CD4-positive, alpha-beta T cell (primary cell): ENCODE measurements around the gene KLHL14. TPM values are rescaled to one million over a fixed set of nuclear protein-coding genes. Genes with fewer than 3 reads are reported as not detected.

ENCODE experiments used
- ATAC-seq: fragments of 200-7000 bp; cut with Tn5 transposase; one replicate; pipeline ENCODE4 v1.10.0; 2022; ENCODE audit warnings: mild to moderate bottlenecking; ENCODE audit not compliant: poor library complexity
- CTCF ChIA-PET: fragments of 350-600 bp; sonication (Branson Sonifier 250); formaldehyde crosslinking; loops from one replicate; lab custom pipeline; 2021; ENCODE audit warnings: antibody characterized with exemption, inconsistent platforms; lab: Charles Lee
- POLR2A ChIA-PET: fragments of 350-600 bp; sonication (Branson Sonifier 250); formaldehyde crosslinking; loops from one replicate; lab custom pipeline; 2021; ENCODE audit warnings: antibody characterized with exemption, inconsistent platforms; lab: Charles Lee
- DNase-seq, 14 experiments: peaks; one replicate each; pipeline ENCODE4 v3.0.0-alpha.2; 2013 to 2020; ENCODE audit warnings: mixed read lengths in 2 of 14
- H3K27ac ChIP-seq, 2 donors: one replicate each; pipeline versions ENCODE4 v1.5.1 to v1.7.0; 2013; ENCODE audit warnings: low read length in 2 of 2, low read depth in 1 of 2, mild to moderate bottlenecking in 1 of 2
- H3K27me3 ChIP-seq, 2 experiments: 1 replicate in 1 of 2; 2 replicates in 1 of 2; pipeline versions ENCODE4 v1.6.1 to v1.7.0; 2013; ENCODE audit warnings: low read length in 2 of 2, control low read depth in 1 of 2, mild to moderate bottlenecking in 1 of 2, moderate library complexity in 1 of 2; ENCODE audit not compliant: insufficient read depth in 2 of 2, control insufficient read depth in 1 of 2
- H3K36me3 ChIP-seq: one replicate; pipeline ENCODE4 v1.6.1; 2013; ENCODE audit warnings: low read length, control low read depth; ENCODE audit not compliant: insufficient read depth
- H3K4me1 ChIP-seq: one replicate; pipeline ENCODE4 v1.6.1; 2013; ENCODE audit warnings: low read length, control low read depth; ENCODE audit not compliant: insufficient read depth
- H3K4me3 ChIP-seq: one replicate; pipeline ENCODE4 v1.5.1; 2013; ENCODE audit warnings: mild to moderate bottlenecking, low read length, moderate library complexity
- H3K9me3 ChIP-seq, 2 experiments: 1 replicate in 1 of 2; 2 replicates in 1 of 2; pipeline versions ENCODE4 v1.6.1 to v1.7.0; 2013; ENCODE audit warnings: low read length in 2 of 2, mild to moderate bottlenecking in 2 of 2, control low read depth in 1 of 2, moderate library complexity in 1 of 2; ENCODE audit not compliant: control insufficient read depth in 1 of 2, insufficient read depth in 1 of 2
- H3K27ac Mint-ChIP-seq: one replicate; pipeline ENCODE4 v1.8.0; 2020; ENCODE audit warnings: mixed read lengths
- H3K27me3 Mint-ChIP-seq: one replicate; pipeline ENCODE4 v1.8.0; 2021; ENCODE audit warnings: mixed read lengths
- H3K36me3 Mint-ChIP-seq: one replicate; pipeline ENCODE4 v1.8.0; 2021; ENCODE audit warnings: low read depth, mixed read lengths
- H3K4me1 Mint-ChIP-seq: one replicate; pipeline ENCODE4 v1.8.0; 2021; ENCODE audit warnings: low read depth, mixed read lengths
- H3K4me3 Mint-ChIP-seq: one replicate; pipeline ENCODE4 v1.8.0; 2020; ENCODE audit warnings: mild to moderate bottlenecking, mixed read lengths
- H3K9me3 Mint-ChIP-seq: one replicate; pipeline ENCODE4 v1.8.0; 2020; ENCODE audit warnings: mixed read lengths
- intact Hi-C, 2 experiments: fragments of 100-400 bp; cut with DNase I in 1 of 2; cut with micrococcal nuclease in 1 of 2; formaldehyde crosslinking; loops; one replicate each; pipeline versions ENCODE4 v1.15.1 to v1.9.0; 2023 to 2025; cut with DNase I, micrococcal nuclease
- total RNA-seq, 174 experiments: library from RNA in 2 of 174; stranded (reverse) in 2 of 174; gene quantifications; one replicate each; pipeline ENCODE4 v1.2.3 and lab custom pipeline; 2021 to 2026
- TF ChIP-seq, protein P1 (sequence below): fragments of 200-600 bp; IDR thresholded peaks from one replicate; pipeline ENCODE4 v1.8.0; 2022; ENCODE audit warnings: antibody characterized with exemption, mild to moderate bottlenecking

KLHL14 gene
- total RNA-seq, 2 experiments from 2014 or later = not detected

DNA sequence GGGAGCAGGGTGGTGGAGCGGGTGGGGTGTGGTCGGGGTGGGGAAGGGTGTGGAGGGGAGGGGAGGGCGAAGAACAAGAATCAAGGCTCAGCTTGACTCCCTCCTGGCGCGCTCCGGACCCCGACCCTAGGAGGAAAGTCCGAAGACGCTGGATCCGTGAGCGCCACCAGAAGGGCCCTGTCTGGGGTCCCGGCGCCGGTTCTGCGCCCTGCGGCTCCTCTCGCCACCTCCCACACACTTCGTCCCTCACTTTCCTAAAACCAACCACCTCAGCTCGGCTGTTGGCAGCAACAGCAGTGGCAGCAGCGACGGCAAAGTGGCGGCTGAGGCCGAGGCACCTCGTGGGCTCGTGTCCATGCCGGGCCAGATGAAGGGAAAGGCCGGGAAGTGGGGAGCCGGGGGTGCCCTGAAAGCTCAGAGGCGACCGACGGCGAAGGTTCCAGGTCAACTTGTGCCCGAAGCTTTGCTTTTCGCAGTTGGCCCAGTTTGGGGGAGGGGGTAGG lies 2.1 kb downstream of the KLHL14 start:
- Mint-ChIP-seq H3K4me1 (peaks cover 7% of the 10 kb centered on the region), H3K36me3 (no peaks in the 10 kb centered on the region), H3K27me3 (peaks cover 80% of the 10 kb centered on the region), H3K9me3 (no peaks in the 10 kb centered on the region), H3K4me3 (no peak overlapping the region), H3K27ac (no peak overlapping the region)
- H3K9me3 ChIP-seq = peaks cover 0 to 21% of the 10 kb centered on the region in 2 experiments
- no peak for ATAC-seq
- peaks cover 38 to 45% of the 10 kb centered on the region in 2 experiments for H3K27me3 ChIP-seq
- H3K4me1 ChIP-seq = peaks cover 17% of the 10 kb centered on the region
- CTCF ChIA-PET = no interaction called here
- POLR2A ChIA-PET = no interaction called here
- intact Hi-C loops = no loop called here
- H3K27ac ChIP-seq = no peak overlapping the region
- TF ChIP-seq, protein P1, sequence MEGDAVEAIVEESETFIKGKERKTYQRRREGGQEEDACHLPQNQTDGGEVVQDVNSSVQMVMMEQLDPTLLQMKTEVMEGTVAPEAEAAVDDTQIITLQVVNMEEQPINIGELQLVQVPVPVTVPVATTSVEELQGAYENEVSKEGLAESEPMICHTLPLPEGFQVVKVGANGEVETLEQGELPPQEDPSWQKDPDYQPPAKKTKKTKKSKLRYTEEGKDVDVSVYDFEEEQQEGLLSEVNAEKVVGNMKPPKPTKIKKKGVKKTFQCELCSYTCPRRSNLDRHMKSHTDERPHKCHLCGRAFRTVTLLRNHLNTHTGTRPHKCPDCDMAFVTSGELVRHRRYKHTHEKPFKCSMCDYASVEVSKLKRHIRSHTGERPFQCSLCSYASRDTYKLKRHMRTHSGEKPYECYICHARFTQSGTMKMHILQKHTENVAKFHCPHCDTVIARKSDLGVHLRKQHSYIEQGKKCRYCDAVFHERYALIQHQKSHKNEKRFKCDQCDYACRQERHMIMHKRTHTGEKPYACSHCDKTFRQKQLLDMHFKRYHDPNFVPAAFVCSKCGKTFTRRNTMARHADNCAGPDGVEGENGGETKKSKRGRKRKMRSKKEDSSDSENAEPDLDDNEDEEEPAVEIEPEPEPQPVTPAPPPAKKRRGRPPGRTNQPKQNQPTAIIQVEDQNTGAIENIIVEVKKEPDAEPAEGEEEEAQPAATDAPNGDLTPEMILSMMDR = no peak
- peak overlapping the region; percentile 19 for H3K4me3 ChIP-seq
- no peak for DNase-seq
- H3K36me3 ChIP-seq = no peaks in the 10 kb centered on the region

DNA sequence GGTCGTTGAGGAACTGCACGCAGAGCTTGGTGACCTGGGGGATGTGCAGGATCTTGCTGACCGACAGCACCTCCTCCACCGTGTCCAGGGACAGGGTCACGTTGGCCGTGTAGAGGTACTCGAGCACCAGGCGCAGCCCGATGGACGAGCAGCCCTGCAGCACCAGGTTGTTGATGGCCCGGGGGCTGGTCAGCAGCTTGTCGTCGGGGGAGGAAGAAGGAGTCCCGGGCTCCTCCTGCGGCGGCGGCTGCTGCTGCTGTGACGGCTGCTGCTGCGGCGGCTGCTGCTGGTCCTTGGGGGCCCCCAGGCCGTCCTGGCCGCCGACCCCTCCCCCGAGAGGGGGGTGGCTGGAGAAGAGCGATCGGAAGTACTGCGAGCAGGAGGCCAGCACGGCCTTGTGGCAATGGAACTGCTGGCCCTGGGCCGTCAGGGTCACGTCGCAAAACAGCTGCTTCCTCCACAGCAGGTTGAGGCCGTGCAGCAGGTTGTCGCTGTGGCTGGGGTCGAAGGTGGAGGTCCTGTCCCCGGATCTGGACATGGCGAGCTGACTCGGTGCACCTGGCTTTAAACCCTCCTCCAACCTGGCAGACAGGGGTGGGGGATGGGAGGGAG lies 2.7 kb downstream of the KLHL14 start:
- Histone ChIP-seq H3K36me3 (no peaks in the 10 kb centered on the region), H3K4me1 (peaks cover 17% of the 10 kb centered on the region), H3K4me3 (no peak overlapping the region), H3K27ac (no peak overlapping the region), H3K9me3 (peaks cover 0 to 21% of the 10 kb centered on the region in 2 experiments), H3K27me3 (peaks cover 38 to 45% of the 10 kb centered on the region in 2 experiments)
- intact Hi-C loops = no loop called here
- ChIA-PET CTCF (no interaction called here), POLR2A (no interaction called here)
- H3K27me3 Mint-ChIP-seq = peaks cover 78% of the 10 kb centered on the region
- no peak for ATAC-seq
- no peaks in the 10 kb centered on the region for H3K36me3 Mint-ChIP-seq
- H3K27ac Mint-ChIP-seq = no peak overlapping the region
- H3K4me3 Mint-ChIP-seq = peak overlapping the region; percentile 51
- peak in 1 of 14 experiments; percentile 7 for DNase-seq
- peaks cover 7% of the 10 kb centered on the region for H3K4me1 Mint-ChIP-seq
- H3K9me3 Mint-ChIP-seq = no peaks in the 10 kb centered on the region
- TF ChIP-seq, protein P1 = no peak

DNA sequence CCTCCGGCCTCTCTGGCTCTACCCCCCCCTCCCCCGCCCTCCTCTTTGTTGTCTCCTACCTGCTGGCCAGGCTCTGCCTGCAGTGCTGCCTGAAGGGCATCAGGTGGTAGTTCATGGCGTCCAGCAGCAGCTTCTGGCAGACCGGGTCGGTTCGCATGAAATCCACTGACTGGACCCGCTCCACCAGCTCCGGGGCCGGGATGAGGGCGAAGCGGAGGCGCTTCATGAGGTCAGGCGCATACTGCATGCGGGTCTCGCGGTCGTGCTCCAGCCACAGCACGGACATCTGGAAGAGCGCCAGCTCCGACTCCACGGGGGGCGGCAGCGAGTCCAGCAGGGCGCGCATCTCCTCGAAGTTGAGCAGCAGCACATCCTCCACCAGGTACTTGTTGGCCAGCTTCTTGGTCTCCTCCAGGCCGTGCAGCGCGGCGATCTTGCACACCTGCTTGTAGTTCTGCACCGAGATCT lies 3.2 kb downstream of the KLHL14 start:
- Histone ChIP-seq H3K36me3 (no peaks in the 10 kb centered on the region), H3K9me3 (peaks cover 0 to 21% of the 10 kb centered on the region in 2 experiments), H3K4me1 (peaks cover 17% of the 10 kb centered on the region), H3K4me3 (no peak overlapping the region), H3K27me3 (peaks cover 38 to 45% of the 10 kb centered on the region in 2 experiments), H3K27ac (no peak overlapping the region)
- DNase-seq = peak in 1 of 14 experiments; percentile 7
- no peak for ATAC-seq
- no peak overlapping the region for H3K27ac Mint-ChIP-seq
- H3K4me3 Mint-ChIP-seq = no peak overlapping the region
- ChIA-PET POLR2A (no interaction called here), CTCF (no interaction called here)
- H3K36me3 Mint-ChIP-seq = no peaks in the 10 kb centered on the region
- H3K4me1 Mint-ChIP-seq = peaks cover 7% of the 10 kb centered on the region
- intact Hi-C loops = no loop called here
- no peaks in the 10 kb centered on the region for H3K9me3 Mint-ChIP-seq
- peaks cover 78% of the 10 kb centered on the region for H3K27me3 Mint-ChIP-seq
- TF ChIP-seq, protein P1 = no peak
